ENCODE measurements around the gene SMYD3.
A peak's percentile ranks its signal among the peaks of the same experiment; 100 is the strongest.

The SMYD3 gene

GRCh38 chr1:245779797-245780755 is 727.0 kb downstream of the SMYD3 start:
- TF ChIP-seq SP7 (tag by site-specific recombination; IDR thresholded peaks at IDR 0.05) (no peak), ZNF146 (tag by site-specific recombination; IDR thresholded peaks at IDR 0.05) (peak; percentile 29; the same call in 1 of the 2 replicates)
- H3K4me1 ChIP-seq (ENCODE audit: control insufficient read depth, insufficient read depth, low read length) = no peaks in the 10 kb centered on the region
- H3K9me3 ChIP-seq (ENCODE audit: control insufficient read depth, insufficient read depth, low read depth, low read length) = no peaks in the 10 kb centered on the region
- ChIA-PET CTCF (no interaction called here), POLR2A (no interaction called here)
- H3K36me3 ChIP-seq (ENCODE audit: control insufficient read depth in 2 of 2, insufficient read depth in 1 of 2, low read length in 2 of 2) = no peaks in the 10 kb centered on the region
- no peak overlapping the region for H3K4me3 ChIP-seq (ENCODE audit: low read depth, low read length)
- no peak overlapping the region for H3K27ac ChIP-seq (ENCODE audit: extremely low read depth, low read depth, low read length)

GRCh38 chr1:245777752-245778151 is 729.3 kb downstream of the SMYD3 start:
- Histone ChIP-seq H3K4me1 (ENCODE audit: control insufficient read depth, insufficient read depth, low read length) (no peaks in the 10 kb centered on the region), H3K36me3 (ENCODE audit: control insufficient read depth in 2 of 2, insufficient read depth in 1 of 2, low read length in 2 of 2) (no peaks in the 10 kb centered on the region)
- POLR2A ChIA-PET = no interaction called here

GRCh38 chr1:245776694-245777332 is 730.3 kb downstream of the SMYD3 start:
- Histone ChIP-seq H3K27ac (ENCODE audit: extremely low read depth, low read depth, low read length) (no peak overlapping the region), H3K4me1 (ENCODE audit: control insufficient read depth, insufficient read depth, low read length) (no peaks in the 10 kb centered on the region), H3K9me3 (ENCODE audit: control insufficient read depth, insufficient read depth, low read depth, low read length) (no peaks in the 10 kb centered on the region), H3K36me3 (ENCODE audit: control insufficient read depth in 2 of 2, insufficient read depth in 1 of 2, low read length in 2 of 2) (no peaks in the 10 kb centered on the region), H3K4me3 (ENCODE audit: low read depth, low read length) (no peak overlapping the region)
- ChIA-PET POLR2A (no interaction called here), CTCF (no interaction called here)
- TF ChIP-seq ZNF112 (tag by site-specific recombination; IDR thresholded peaks at IDR 0.05) = no peak
- TF ChIP-seq ZNF514 (tag by site-specific recombination; IDR thresholded peaks at IDR 0.05) = no peak
- no peak for TF ChIP-seq MZF1 (tag by site-specific recombination; IDR thresholded peaks at IDR 0.05; ENCODE audit: borderline replicate concordance)
- no peak for TF ChIP-seq BCL11B (tag by site-specific recombination; IDR thresholded peaks at IDR 0.05; ENCODE audit: low read depth)
- TF ChIP-seq ZBTB26 (tag by site-specific recombination; optimal IDR thresholded peaks at IDR 0.05) = no peak
- TF ChIP-seq ZNF18 (tag by site-specific recombination; IDR thresholded peaks at IDR 0.05) = no peak
- TF ChIP-seq ZSCAN4 (tag by site-specific recombination; IDR thresholded peaks at IDR 0.05) = no peak

More at GRCh38 chr1:245777752-245778151, 729.3 kb downstream of the SMYD3 start:
- Histone ChIP-seq H3K4me3 (ENCODE audit: low read depth, low read length) (no peak overlapping the region), H3K9me3 (ENCODE audit: control insufficient read depth, insufficient read depth, low read depth, low read length) (no peaks in the 10 kb centered on the region), H3K27ac (ENCODE audit: extremely low read depth, low read depth, low read length) (no peak overlapping the region)
- TF ChIP-seq ZNF174 (tag by site-specific recombination; IDR thresholded peaks at IDR 0.05) (no peak), ZBTB17 (tag by site-specific recombination; IDR thresholded peaks at IDR 0.05) (no peak), ZIC2 (tag by site-specific recombination; IDR thresholded peaks at IDR 0.05) (no peak), MEIS1 (CRISPR knock-in tag; IDR thresholded peaks at IDR 0.05; ENCODE audit: borderline replicate concordance) (no peak), ZNF311 (tag by site-specific recombination; IDR thresholded peaks at IDR 0.05; ENCODE audit: borderline replicate concordance) (no peak), ZNF280D (tag by site-specific recombination; IDR thresholded peaks at IDR 0.05) (no peak), ZNF768 (tag by site-specific recombination; IDR thresholded peaks at IDR 0.05) (no peak), ZNF391 (tag by site-specific recombination; IDR thresholded peaks at IDR 0.05; ENCODE audit: borderline replicate concordance, low read depth) (no peak), SCRT1 (tag by site-specific recombination; IDR thresholded peaks at IDR 0.05; ENCODE audit: borderline replicate concordance) (no peak), ZNF501 (tag by site-specific recombination; IDR thresholded peaks at IDR 0.05) (no peak), ZBTB21 (tag by site-specific recombination; IDR thresholded peaks at IDR 0.05) (no peak), ZNF132 (tag by site-specific recombination; IDR thresholded peaks at IDR 0.05; ENCODE audit: borderline replicate concordance) (no peak), INSM2 (tag by site-specific recombination; IDR thresholded peaks at IDR 0.05) (no peak), ZNF248 (tag by site-specific recombination; IDR thresholded peaks at IDR 0.05) (no peak)
- CTCF ChIA-PET = no interaction called here
